OCI-LY3 (cell line): Measurements from ENCODE around the gene VWC2L.

Experiments
- H2AFZ ChIP-seq: fragments of 200-600, 300-600 bp; shearing (Covaris generic); 2 replicates; pipeline ENCODE4 v1.6.0; 2014; ENCODE audit warnings: antibody characterized with exemption, low read depth, low read length
- H3K27ac ChIP-seq: fragments of 200-600, 300-600 bp; sonication (generic); 2 replicates; pipeline ENCODE4 v1.5.1; 2014; ENCODE audit warnings: mild to moderate bottlenecking, low read length, moderate library complexity, mixed read lengths
- H3K27me3 ChIP-seq: fragments of 200-600, 300-600 bp; sonication (generic); 2 replicates; pipeline ENCODE4 v1.6.1; 2014; ENCODE audit warnings: low read depth, low read length, mixed read lengths
- H3K36me3 ChIP-seq: fragments of 200-600, 300-600 bp; sonication (generic); replicated peaks from 2 replicates; pipeline ENCODE3; 2014; ENCODE audit warnings: low read depth, low read length, mixed read lengths
- H3K4me1 ChIP-seq: fragments of 300-600, 200-600 bp; sonication (generic); 2 replicates; pipeline ENCODE4 v1.6.1; 2014; ENCODE audit warnings: low read length, mixed read lengths
- H3K4me2 ChIP-seq: fragments of 200-600, 300-600 bp; sonication (generic); 2 replicates; pipeline ENCODE4 v1.6.1; 2014; ENCODE audit warnings: low read length, mixed read lengths
- H3K4me3 ChIP-seq: fragments of 300-600, 200-600 bp; sonication (generic); 2 replicates; pipeline ENCODE4 v1.5.1; 2014; ENCODE audit warnings: antibody characterized with exemption, mild to moderate bottlenecking, low read length, moderate library complexity
- H3K79me2 ChIP-seq: fragments of 300-600, 200-600 bp; shearing (Covaris generic); 2 replicates; pipeline ENCODE4 v1.6.1; 2014; ENCODE audit warnings: mild to moderate bottlenecking, low read length, mixed read lengths
- H3K9ac ChIP-seq: fragments of 300-600, 200-600 bp; shearing (Covaris generic); 2 replicates; pipeline ENCODE4 v1.6.0; 2014; ENCODE audit warnings: mild to moderate bottlenecking, low read length, moderate library complexity
- H3K9me3 ChIP-seq: fragments of 200-600, 300-600 bp; shearing (Covaris generic); 2 replicates; pipeline ENCODE4 v1.6.1; 2014; ENCODE audit warnings: low read length, mixed read lengths; ENCODE audit not compliant: insufficient read depth
- H4K20me1 ChIP-seq: fragments of 200-600, 300-600 bp; sonication (generic); 2 replicates; pipeline ENCODE4 v1.6.1; 2016; ENCODE audit warnings: low read length, mixed read lengths; ENCODE audit not compliant: insufficient read depth
- EZH2phosphoT487 ChIP-seq: fragments of 200-600 bp; shearing (Covaris generic); IDR thresholded peaks from 2 replicates; pipeline ENCODE4 v1.6.1; 2018; ENCODE audit warnings: antibody characterized with exemption, mixed run types, low read depth
- TF ChIP-seq, protein P1 (sequence below): fragments of 200-600, 300-600 bp; sonication (generic); IDR thresholded peaks from 2 replicates; pipeline ENCODE4 v1.5.1; 2014; ENCODE audit warnings: antibody characterized with exemption, low read length, low read depth

VWC2L gene

DNA sequence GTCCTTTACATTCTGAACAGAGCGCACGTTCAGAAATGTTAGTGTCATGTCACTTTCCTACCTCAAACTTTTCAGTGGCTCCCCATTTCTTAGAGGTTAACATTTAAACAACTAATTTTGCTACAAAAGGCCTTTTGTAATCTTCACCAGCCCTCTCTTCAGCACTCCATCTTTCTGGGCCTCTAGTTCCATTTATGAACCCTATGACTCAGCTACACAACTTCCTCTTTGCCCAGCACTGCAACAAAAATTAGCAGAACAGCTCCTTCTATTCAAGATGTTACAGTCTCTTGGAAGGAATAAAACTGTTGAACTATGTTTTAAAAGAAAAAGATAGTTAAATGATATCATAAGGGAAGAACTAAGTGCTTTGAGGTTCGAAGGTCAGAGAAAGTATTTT lies 139.9 kb downstream of the VWC2L start:
- peaks cover 5% of the 10 kb centered on the region; the same call in 1 of the 2 replicates for H3K4me1 ChIP-seq
- no peaks in the 10 kb centered on the region for H3K79me2 ChIP-seq
- no peak overlapping the region for H3K9ac ChIP-seq
- H3K27ac ChIP-seq, result no peak overlapping the region
- no peaks in the 10 kb centered on the region for H3K9me3 ChIP-seq
- H2AFZ ChIP-seq, result no peak overlapping the region
- no peaks in the 10 kb centered on the region for H3K36me3 ChIP-seq
- no peaks in the 10 kb centered on the region for H3K27me3 ChIP-seq
- H3K4me2 ChIP-seq, result no peak overlapping the region
- H4K20me1 ChIP-seq, result no peaks in the 10 kb centered on the region
- TF ChIP-seq EZH2phosphoT487, result no peak
- TF ChIP-seq, protein P1, sequence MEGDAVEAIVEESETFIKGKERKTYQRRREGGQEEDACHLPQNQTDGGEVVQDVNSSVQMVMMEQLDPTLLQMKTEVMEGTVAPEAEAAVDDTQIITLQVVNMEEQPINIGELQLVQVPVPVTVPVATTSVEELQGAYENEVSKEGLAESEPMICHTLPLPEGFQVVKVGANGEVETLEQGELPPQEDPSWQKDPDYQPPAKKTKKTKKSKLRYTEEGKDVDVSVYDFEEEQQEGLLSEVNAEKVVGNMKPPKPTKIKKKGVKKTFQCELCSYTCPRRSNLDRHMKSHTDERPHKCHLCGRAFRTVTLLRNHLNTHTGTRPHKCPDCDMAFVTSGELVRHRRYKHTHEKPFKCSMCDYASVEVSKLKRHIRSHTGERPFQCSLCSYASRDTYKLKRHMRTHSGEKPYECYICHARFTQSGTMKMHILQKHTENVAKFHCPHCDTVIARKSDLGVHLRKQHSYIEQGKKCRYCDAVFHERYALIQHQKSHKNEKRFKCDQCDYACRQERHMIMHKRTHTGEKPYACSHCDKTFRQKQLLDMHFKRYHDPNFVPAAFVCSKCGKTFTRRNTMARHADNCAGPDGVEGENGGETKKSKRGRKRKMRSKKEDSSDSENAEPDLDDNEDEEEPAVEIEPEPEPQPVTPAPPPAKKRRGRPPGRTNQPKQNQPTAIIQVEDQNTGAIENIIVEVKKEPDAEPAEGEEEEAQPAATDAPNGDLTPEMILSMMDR, result no peak
- H3K4me3 ChIP-seq, result no peak overlapping the region

GRCh38 chr2:214557884-214558283 lies 147.0 kb downstream of the VWC2L start:
- no peaks in the 10 kb centered on the region for H3K79me2 ChIP-seq
- no peak overlapping the region for H2AFZ ChIP-seq
- H3K36me3 ChIP-seq, result no peaks in the 10 kb centered on the region
- H3K4me3 ChIP-seq, result no peak overlapping the region
- no peaks in the 10 kb centered on the region for H3K9me3 ChIP-seq
- no peaks in the 10 kb centered on the region for H4K20me1 ChIP-seq
- H3K27me3 ChIP-seq, result no peaks in the 10 kb centered on the region
- no peak overlapping the region for H3K27ac ChIP-seq
- no peak overlapping the region for H3K9ac ChIP-seq
- TF ChIP-seq EZH2phosphoT487, result no peak
- TF ChIP-seq, protein P1, result no peak
- no peak overlapping the region for H3K4me2 ChIP-seq
- no peaks in the 10 kb centered on the region for H3K4me1 ChIP-seq

DNA sequence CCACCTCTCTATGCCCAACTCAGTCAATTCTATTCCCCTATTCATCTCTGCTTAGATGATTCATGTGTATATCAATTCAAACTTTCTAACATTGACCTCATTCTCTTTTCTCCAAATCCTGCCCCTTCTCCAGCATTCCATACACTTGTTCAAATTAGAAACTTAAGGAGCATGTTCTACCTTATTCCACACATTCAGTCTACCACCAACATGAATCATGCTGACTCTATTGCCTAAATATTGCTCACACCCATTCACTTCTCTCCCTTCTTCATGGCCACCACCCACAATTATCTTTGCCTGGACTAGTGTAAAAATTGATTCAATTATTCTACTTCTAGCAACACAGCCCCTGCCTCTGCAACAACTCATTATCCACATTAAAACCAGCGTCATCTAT lies 147.5 kb downstream of the VWC2L start:
- Histone ChIP-seq H3K9ac (no peak overlapping the region), H3K4me2 (no peak overlapping the region), H3K27me3 (no peaks in the 10 kb centered on the region), H3K4me3 (no peak overlapping the region), H4K20me1 (no peaks in the 10 kb centered on the region), H3K4me1 (no peaks in the 10 kb centered on the region), H3K27ac (no peak overlapping the region), H3K9me3 (no peaks in the 10 kb centered on the region), H3K79me2 (no peaks in the 10 kb centered on the region), H3K36me3 (no peaks in the 10 kb centered on the region), H2AFZ (no peak overlapping the region)
- TF ChIP-seq EZH2phosphoT487, result no peak
- TF ChIP-seq, protein P1, result no peak

- no peak for TF ChIP-seq EZH2phosphoT487
- TF ChIP-seq, protein P1, result no peak
- no peak overlapping the region for H3K4me3 ChIP-seq
- H2AFZ ChIP-seq, result no peak overlapping the region
- H3K27ac ChIP-seq, result no peak overlapping the region
- H3K79me2 ChIP-seq, result no peaks in the 10 kb centered on the region
- no peaks in the 10 kb centered on the region for H3K27me3 ChIP-seq
- no peaks in the 10 kb centered on the region for H3K9me3 ChIP-seq
- no peaks in the 10 kb centered on the region for H3K36me3 ChIP-seq
- no peaks in the 10 kb centered on the region for H4K20me1 ChIP-seq
- no peak overlapping the region for H3K4me2 ChIP-seq
- H3K4me1 ChIP-seq, result no peaks in the 10 kb centered on the region
- no peak overlapping the region for H3K9ac ChIP-seq
These were observed 149.3 kb downstream of the VWC2L start for GRCh38 chr2:214560176-214560575.
